ENCODE results near the gene HNF1B.

HNF1B gene

DNA sequence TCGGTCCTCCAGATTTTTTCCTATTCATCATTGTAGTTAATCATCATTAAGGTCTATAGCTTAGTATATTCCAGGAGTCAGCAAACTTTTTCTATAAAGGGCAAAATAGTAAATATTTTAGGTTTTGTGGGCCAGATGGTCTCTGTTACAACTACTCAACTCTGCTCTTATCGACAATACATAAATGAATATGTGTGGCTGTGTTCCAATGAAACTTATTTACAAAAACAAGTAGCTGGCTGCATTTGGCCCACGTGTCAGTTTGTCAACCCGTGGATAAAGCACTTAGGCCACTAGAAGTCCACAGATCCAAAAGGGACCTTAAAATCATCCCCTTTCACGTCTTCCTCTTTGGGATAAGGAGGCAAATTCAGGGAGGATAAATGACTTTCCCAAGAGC, 5.4 kb upstream of the HNF1B start:
- DNase-seq (ENCODE audit: low spot score) = no peak
- TF ChIP-seq, protein P1, sequence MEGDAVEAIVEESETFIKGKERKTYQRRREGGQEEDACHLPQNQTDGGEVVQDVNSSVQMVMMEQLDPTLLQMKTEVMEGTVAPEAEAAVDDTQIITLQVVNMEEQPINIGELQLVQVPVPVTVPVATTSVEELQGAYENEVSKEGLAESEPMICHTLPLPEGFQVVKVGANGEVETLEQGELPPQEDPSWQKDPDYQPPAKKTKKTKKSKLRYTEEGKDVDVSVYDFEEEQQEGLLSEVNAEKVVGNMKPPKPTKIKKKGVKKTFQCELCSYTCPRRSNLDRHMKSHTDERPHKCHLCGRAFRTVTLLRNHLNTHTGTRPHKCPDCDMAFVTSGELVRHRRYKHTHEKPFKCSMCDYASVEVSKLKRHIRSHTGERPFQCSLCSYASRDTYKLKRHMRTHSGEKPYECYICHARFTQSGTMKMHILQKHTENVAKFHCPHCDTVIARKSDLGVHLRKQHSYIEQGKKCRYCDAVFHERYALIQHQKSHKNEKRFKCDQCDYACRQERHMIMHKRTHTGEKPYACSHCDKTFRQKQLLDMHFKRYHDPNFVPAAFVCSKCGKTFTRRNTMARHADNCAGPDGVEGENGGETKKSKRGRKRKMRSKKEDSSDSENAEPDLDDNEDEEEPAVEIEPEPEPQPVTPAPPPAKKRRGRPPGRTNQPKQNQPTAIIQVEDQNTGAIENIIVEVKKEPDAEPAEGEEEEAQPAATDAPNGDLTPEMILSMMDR (IDR thresholded peaks at IDR 0.05; ENCODE audit: extremely low read depth, missing control alignments) = no peak

DNA sequence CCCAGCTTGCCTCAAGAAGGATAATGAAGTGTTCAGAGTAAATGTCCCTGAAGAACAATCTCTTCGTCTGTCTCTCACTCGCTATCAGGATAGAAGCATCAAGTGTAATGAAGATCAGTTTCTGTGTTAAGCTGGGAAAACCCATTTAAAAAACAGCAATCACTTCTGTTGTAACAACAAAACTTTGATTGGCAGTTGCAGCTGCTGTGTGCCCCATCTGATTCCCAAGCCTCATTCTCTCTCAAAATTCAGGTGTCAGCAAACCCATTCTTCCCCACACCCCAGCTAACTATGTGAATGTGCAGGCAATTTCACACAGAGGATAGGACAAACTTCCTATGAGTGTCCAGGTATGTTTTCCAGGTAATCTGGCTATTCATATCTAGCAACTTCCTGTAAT, 2.4 kb upstream of the HNF1B start:
- TF ChIP-seq, protein P1 (IDR thresholded peaks at IDR 0.05; ENCODE audit: extremely low read depth, missing control alignments) = no peak

DNA sequence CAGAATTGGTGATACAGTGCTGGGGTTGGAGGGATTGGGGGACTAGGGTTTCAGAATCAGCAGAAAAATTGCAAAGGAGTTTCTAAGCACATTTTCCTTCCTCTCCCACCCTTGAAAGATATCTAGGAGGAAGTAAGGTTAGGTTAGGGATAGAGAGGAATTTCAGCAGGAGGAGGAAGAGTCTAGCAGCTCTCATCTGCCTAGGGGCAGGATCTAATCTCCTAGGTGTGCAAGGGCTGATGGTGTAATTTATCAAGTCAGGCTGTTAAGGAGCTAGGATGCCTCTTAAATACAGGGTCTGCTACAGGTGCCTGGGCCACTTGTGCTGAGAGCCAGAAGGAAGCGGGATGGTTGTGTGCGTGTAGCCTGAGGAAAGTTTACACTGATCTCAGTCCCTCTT, 1.8 kb upstream of the HNF1B start:
- no peak for DNase-seq (ENCODE audit: low spot score)
- TF ChIP-seq, protein P1 (IDR thresholded peaks at IDR 0.05; ENCODE audit: extremely low read depth, missing control alignments) = no peak

More for the DNA sequence above, 2.4 kb upstream of the HNF1B start:
- DNase-seq (ENCODE audit: low spot score) = no peak

DNA sequence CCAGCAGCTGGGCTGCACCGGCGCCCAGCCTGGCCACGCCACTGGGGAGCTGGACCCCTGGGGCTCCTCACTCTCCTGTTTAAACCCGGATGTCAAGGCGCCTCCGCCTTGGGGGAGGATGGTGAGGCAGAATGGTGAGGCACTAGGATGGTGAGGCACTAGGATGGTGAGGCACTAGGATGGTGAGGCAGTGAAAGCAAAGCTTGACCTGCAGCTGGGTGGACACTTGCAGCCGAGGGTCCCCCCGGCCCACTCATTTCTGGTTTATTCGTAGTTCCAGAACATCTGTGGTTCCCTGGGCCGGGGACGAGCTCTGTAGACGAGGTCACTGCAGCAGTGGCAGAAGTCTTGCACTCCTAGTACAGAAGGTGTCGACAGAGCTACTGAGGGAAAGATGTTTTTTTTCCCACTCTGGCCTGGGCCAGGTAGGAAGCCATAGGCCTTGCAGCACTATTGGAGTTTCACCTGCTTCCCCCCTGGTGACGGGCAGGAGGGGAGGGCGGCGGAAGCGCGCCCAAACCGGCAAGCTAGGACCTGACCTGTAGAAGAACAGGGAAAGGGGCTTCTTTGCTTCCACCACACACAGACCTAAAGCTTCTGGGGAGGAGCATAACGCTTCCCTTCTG, 1.1 kb upstream of the HNF1B start:
- DNase-seq (ENCODE audit: low spot score) = no peak

DNA sequence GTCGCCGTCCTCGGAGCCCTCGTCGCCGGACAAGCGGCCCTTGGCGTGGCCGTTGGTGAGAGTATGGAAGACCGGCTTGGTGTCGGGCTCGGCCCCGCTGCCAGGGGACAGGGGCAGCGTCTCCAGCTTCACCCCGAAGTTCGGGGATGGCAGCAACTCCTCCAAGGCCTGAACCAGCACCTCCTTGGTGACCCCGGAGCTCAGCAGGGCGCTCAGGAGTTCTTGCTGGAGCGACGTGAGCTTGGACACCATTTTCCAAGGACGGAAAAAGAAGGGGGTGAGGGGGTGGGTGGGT, 279 bp downstream of the HNF1B start:
- TF ChIP-seq, protein P1 (IDR thresholded peaks at IDR 0.05; ENCODE audit: extremely low read depth, missing control alignments) = no peak
- DNase-seq (ENCODE audit: low spot score) = no peak

More for the DNA sequence above, 1.1 kb upstream of the HNF1B start:
- TF ChIP-seq, protein P1 (IDR thresholded peaks at IDR 0.05; ENCODE audit: extremely low read depth, missing control alignments) = no peak

DNA sequence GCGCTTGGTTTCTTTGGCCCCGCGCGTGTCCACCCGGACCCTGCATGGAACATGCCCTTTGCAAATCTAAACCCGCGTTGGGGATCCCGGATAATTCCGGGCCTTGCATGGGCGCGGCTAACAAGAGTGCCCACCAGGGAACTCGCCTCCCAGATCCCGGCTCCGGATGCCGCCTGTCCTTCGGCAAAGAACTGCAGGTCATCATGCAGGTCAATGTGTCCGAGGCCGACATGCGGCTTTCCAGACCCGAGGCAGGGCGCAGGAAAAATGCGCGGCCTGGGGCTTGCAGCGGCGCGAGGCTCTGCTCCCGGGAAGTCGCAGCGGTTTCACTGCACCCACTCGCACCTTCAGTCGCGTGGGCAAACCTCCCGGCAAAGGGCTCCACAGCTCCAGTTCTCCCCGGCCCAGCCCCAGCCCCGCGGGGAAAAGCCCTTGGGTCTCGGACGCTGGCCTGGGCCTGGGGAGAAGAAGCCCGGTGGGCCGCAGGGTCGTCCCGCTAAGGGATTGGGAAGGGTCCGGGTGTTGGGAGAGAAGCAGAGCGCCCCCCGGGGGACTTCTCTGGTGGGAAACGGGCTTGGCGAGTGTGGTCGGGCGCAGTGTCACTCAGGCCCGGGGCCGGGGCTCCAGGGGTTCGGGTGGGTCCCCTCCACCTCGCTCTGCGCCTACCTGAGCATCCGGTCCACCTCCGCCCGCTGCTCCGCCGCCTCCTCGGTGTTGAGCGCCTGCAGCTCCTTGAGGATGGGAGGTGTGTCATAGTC, 805 bp downstream of the HNF1B start:
- TF ChIP-seq, protein P1 (IDR thresholded peaks at IDR 0.05; ENCODE audit: extremely low read depth, missing control alignments) = peak; percentile 24
- DNase-seq (ENCODE audit: low spot score) = peak; percentile 52

DNA sequence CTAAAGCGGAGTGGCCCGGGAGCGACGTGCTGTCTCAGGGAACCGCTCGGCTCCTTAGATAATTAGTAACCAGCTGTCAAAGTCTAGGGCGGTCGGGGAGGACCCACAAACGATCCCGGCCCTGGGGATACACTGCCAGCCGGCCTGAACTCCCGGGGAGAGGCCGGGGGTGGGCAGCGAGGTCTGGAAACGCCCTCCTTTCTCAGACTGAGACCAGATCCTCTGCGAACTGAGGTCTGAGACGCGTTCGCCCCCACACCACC, 1.3 kb downstream of the HNF1B start:
- DNase-seq (ENCODE audit: low spot score) = peak; percentile 79
- TF ChIP-seq, protein P1 (IDR thresholded peaks at IDR 0.05; ENCODE audit: extremely low read depth, missing control alignments) = no peak
